GM18907 (cell line): ENCODE data around the gene NHS.

Experiments used
- ATAC-seq: cut with Tn5 transposase; IDR thresholded peaks from one replicate; pipeline ENCODE4 v1.9.1; 2021; ENCODE audit warnings: mild to moderate bottlenecking, moderate library complexity; ENCODE audit not compliant: unreplicated experiment

Gene NHS

DNA sequence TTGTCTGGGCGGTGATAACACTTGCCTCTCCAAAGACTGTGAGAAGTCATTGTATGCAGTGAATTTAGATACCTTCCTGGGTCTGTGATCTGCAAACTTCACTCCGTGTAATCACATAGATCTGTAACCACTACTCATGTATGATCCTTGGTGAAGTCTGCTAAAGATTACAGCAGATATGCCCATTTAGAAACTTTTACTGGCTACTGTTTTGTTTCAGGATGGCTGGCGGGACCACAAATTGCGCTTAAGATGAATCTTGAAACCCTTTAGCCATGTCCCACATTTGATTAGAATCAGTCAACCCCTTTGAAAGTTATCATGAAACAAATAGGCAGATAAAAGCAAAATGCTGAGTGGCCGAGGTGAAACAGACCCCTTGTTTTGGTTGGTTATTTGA, 235.8 kb downstream of the NHS start:
- no peak for ATAC-seq

- no peak for ATAC-seq
These were observed 239.1 kb downstream of the NHS start for GRCh38 chrX:17613979-17614588.

DNA sequence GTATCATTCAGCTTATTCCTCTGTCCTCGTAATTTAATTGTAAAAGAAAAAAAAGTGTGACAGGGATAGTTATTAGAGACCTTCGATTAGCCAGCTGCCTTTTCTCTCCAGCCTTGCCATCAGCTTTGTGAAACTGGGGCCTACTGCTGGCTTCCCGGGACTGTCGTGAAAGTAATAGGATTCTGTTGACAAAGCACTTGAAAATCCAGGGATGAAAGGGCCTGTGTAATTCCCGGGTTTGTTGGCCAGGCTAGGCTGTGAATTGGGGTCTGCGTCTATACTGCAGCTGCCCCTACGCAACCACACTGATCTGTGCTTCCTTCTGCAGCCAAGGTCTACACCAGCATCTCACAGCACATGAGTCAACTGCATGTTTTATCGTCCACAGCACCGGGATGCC, 241.9 kb downstream of the NHS start:
- no peak for ATAC-seq

- no peak for ATAC-seq
These were observed 242.8 kb downstream of the NHS start for GRCh38 chrX:17617806-17618205.

DNA sequence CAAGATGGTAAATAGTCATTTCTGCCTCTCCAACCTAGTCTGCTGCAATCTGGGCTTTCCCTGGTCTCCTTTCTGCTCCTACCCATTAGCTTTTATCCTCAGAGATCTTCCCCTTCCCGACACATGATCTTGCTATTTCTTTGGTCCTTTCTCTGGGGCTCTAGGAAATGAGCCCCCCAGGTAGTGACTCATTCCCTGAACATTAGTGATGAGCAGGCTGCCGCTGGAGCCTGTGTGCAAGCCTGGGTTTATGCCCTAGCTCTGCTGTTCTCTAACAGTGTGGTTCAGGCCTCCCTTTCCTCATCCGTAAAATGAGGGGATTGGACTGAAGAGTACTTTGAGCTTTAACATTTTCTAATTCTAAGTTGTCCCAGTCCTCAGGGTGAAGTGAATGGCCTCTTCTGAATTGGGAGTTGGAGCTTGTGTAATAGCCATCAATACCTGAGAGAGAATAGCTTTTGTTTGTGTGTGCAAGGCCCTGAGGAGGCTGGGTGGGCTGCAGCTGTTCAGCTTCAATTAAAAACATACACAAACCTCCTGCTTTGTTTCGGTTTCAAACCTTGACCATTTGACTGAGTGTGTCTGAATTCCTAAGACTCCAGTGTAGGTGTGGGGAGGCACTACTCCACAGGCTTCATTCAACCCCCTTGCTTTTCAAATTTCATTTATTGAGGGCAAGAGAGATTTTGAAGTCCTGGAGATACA, 246.7 kb downstream of the NHS start:
- no peak for ATAC-seq

GRCh38 chrX:17622331-17622730, 247.3 kb downstream of the NHS start:
- no peak for ATAC-seq

DNA sequence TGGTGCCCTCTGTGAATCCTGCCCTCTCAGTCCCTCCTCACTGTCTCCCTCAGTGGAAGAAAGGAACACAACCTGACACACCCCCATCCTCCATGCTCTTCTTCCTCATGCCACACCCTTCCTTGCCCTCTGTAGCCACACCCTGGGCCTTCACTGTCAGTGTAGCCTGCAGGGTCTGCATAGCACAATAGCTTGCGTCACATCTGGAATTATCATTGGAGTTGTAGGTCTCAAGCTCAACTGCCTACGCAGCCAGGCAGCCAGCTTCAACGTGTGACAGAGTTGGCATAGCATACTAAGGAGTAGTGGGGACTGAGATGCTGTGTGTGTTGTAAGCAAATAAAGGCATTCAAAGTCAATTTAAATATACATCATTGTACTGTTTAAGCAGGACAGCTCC, 248.8 kb downstream of the NHS start:
- ATAC-seq, result no peak

GRCh38 chrX:17627026-17627425, 252.0 kb downstream of the NHS start:
- no peak for ATAC-seq

- no peak for ATAC-seq
These were observed 254.0 kb downstream of the NHS start for GRCh38 chrX:17628976-17629375.

GRCh38 chrX:17629519-17629918, 254.5 kb downstream of the NHS start:
- ATAC-seq, result no peak

DNA sequence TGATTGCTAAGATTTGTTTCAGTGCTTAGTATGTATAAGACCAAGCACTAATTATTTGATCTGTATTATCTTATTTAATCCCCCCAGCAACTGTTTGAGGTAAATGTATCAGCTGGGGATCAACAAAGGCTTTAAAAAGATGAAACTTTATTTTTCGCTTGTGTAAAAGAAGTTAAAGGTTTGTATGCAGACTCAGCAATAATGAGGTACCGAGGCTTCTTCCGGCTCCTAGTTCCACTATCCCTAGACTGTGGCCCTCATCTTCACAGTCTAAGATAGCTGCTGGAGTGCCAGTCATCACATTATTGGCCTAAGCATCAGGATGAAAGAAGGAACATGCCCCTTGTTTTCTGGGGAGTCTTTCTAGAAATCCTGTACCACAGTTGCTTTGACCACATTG, 256.6 kb downstream of the NHS start:
- ATAC-seq, result no peak

- no peak for ATAC-seq
These were observed 257.9 kb downstream of the NHS start for GRCh38 chrX:17632942-17633341.

GRCh38 chrX:17633546-17633945, 258.5 kb downstream of the NHS start:
- ATAC-seq, result no peak

DNA sequence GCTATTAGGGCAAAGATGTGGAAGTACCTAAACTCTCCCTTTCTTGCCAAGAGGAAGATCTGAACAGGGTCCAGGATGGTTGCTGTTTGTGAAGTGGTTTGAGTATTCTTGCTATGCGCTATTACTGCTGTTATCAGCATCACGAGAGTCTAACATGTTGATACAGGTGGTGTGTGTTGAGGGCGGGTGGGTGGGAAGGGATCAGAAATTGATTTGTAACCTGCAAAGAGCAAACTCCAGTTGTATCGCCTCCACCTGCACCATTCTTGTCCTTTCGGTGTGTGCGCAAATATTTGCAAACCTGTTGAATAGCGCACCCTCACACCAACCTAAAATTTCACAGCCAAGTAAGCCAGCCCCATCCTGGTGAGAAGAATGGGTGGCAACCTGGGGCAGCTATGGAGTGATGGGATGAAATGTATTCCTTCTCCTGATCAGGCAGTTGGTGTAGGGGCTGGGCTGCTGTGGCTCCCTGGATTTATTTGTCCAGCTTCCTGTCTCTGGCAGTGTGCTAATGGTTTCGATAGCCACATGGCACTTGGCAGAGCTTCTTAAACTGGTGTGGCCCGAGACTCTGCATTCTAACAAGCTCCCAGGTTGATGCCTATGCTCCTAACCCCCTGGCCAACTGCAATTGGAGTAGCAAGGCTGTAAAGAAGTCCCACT, 259.7 kb downstream of the NHS start:
- no peak for ATAC-seq

DNA sequence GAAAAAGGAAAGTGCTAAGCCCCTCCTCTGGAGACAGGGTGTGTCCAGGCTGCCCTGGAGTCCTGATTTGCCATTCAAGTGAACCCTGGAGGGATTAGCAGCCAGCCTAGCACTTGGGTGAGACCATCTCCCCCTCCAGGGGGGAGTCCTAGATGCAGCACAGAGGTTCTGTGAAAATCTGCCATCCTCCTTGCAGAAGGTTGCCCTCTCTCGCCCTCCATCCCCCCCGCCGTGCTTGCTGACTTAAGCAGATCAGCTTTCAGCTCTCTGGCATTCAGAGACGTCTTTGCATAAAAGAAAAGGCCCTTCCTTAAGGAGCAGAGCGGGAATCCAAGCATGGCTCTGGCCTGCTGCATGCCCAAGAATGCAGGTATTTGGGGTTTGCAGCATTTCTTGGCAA, 260.2 kb downstream of the NHS start:
- no peak for ATAC-seq

DNA sequence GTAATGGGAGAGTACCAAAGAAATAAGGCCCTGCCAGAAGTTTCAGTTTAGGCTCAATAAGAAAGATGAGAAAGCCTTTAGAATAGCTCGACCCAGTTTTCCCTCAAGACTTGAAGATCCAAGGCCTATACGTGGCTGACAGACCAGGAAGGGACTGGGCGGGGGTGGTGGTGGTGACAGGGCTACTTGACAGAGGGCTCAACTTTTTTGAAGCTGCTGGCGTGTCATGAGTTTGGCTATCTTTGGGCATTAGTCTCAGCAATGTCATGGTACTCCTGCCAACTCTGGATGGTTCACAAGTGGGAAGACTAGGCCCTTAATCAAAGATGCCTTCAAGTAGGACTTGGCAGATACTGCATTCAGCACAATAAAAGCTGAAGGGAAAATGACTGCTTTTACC, 262.2 kb downstream of the NHS start:
- ATAC-seq, result no peak

GRCh38 chrX:17638731-17639130, 263.7 kb downstream of the NHS start:
- ATAC-seq, result no peak

DNA sequence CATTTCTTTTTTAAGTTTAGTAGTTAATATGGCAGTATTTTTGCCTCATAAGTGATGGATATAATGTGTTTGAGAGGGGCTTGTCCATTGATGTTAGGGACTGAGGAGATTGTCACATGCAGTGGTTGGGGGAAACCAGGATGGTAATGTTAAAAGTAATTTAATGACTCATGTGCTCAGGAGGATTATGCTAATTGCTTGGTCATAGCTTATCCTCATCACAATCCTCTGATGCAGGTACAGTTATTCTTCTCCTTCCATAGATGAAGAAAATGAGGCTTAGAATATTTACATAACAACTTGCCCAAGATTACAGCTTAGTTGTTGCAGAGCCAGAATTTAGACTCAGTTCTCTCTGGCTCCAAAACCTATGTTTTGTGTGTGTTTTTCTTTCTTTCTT, 267.9 kb downstream of the NHS start:
- ATAC-seq, result no peak

- no peak for ATAC-seq
These were observed 268.5 kb downstream of the NHS start for GRCh38 chrX:17643528-17643927.

- ATAC-seq, result no peak
These were observed 269.0 kb downstream of the NHS start for GRCh38 chrX:17644001-17644400.

DNA sequence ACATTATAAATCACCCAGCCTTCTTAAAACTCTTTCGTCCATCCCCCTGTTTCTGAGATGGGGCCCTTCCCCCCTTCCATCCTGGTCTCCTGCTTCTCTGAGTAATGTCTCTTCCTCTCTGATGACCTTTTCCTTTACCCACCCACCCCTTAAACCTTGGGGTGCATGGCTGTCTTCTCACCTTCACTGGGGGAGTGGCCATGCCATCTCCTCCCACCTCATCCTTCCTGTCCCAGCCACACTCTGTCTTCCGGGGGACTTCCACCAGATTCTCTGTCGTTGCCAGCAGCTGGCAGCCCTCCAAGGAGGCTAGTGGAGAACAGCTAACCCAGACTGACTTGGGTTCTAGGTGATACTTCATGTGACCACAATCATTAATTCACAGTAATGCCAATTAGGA, 279.1 kb downstream of the NHS start:
- no peak for ATAC-seq
